Activated CD4-positive, alpha-beta T cell treated with anti-CD3 and anti-CD28 coated beads for 24 hours (primary cell): ENCODE results near the gene TEX51.

Experiments
- DNase-seq, 2 donors: peaks; one replicate each; pipeline ENCODE4 v3.0.0-alpha.2; 2020; ENCODE audit warnings: low read depth in 2 of 2

TEX51 gene

GRCh38 chr2:126893606-126894005 is 5.1 kb upstream of the TEX51 start:
- no peak for DNase-seq

DNA sequence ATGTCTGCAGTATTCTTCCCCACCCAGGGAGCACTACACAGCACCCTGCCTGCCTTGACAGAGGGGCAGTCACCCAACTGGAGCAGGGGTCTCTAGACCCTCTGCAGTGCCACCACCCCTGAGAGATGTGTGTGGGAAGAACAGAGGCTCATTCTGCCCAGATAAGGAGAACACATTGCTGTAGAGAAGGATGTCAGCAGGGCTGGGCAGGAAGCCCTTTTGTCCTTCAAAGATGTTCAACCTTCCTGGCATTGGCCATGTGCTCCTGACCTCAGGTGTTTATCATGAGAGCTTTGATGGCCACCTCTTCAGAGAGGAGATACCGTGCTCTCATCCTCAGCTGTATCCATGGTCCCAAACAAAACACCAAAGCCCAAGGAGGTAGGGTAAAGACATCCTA is 4.6 kb upstream of the TEX51 start:
- DNase-seq: no peak

DNA sequence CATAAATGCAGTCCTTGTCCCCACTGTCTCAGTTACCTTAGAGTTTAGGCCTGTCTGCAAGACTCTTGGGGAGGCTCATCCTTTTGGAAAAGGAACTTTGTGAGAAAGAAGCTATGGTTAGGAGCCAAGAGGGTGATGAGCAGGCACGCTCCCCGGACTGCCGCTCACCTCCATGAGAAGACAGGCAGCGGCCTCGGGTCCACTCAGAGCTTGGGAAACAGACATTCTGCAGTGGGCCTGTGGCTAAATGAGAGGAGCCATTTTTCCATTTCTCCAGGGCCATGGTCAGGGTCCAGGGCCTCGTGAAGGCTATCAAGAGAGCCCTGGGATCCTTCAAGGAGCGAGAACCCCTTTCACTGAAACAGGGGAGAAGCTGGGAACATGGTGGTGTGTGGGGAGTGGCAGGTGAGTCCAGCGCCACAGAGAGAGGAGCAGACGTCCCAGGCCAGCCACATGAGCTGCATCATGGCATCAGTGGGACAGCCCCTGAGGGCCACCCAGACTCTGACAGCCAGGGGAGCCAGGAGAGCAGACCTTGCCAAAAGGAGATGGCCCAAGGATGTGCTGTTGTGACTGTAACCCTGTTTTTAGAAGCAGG is 4.0 kb upstream of the TEX51 start:
- no peak for DNase-seq

- no peak for DNase-seq
Observed at GRCh38 chr2:126895336-126895735, 3.4 kb upstream of the TEX51 start.

GRCh38 chr2:126896471-126896870 is 2.2 kb upstream of the TEX51 start:
- DNase-seq: no peak

DNA sequence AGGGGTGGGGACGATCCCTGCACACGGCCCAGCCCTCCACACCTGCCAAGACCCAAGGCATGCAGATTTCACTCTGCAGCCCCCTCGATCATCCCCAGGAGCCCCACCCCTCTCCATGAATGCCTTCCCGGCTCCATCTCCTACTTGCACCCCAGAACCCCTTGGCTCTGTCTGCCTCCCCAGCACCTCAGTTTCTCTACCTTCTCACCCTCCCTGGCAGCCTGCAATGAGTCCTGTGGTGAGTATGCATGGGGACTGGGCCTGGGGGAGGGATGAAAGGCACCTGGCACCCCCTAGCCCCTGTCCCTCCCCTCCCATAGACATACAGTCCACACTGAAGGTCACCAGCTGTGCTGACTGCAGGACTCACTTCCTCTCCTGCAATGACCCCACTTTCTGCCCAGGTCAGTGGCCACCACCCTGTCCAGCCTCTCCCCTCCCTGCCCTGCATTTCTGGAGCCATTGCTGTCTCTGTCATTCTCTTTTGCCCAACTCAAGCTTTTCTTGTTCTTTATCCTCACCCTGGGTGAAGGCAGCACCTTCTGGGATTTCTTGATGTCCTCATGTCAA is 1.0 kb downstream of the TEX51 start:
- no peak for DNase-seq

DNA sequence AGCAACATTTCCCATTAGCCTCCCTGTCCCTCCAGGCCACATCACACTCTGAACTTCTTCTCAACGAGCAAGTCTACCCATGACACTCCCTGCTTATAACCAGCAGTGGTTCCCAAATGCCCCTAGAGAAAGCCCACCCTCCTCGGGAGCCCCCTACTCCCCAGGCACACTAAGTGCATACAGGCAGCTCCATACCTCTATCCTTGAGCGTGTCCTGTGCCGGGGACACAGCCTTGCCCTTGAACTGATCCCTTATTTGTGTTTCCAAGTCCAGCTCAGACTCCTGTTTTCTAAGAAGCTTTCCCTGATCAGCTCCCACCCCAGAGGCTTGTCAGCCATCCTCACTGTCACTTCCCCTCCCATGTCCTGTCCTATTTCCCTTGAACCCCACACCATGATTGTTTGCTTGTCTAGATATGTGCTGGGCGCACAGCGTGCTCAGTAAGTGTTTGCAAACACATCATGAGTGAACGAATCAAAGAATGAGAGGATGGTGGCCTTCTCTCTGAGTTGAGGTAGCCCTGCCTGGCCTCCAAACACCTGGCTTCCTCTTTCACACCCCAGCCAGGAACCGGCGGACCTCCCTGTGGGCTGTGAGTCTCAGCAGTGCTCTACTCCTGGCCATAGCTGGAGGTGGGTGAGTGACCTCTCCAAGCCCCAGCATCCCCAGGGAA is 2.1 kb downstream of the TEX51 start:
- no peak for DNase-seq

GRCh38 chr2:126901459-126901858 is 2.8 kb downstream of the TEX51 start:
- DNase-seq: no peak

GRCh38 chr2:126902152-126902835 is 3.6 kb downstream of the TEX51 start:
- DNase-seq: no peak

GRCh38 chr2:126902859-126903258 is 4.2 kb downstream of the TEX51 start:
- no peak for DNase-seq

DNA sequence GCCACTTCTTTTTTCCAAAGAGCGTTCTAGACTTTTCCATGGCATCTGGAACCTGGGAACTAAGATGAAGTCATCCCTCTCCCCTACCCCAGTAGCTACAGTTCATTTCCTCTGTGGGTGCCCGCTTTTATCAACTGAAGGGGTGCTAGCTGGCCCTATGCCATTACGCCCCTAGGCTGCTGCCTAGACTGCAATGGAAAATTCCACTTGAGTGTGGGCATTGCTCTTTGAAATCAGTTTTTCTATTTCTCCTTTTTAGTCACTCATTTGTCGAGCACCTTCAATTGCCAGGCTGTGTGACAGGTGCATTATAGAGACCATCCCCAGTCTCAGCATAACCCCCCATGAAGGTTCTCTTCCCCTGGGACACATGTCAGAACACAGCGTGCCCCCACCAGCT is 7.3 kb downstream of the TEX51 start:
- DNase-seq: no peak

DNA sequence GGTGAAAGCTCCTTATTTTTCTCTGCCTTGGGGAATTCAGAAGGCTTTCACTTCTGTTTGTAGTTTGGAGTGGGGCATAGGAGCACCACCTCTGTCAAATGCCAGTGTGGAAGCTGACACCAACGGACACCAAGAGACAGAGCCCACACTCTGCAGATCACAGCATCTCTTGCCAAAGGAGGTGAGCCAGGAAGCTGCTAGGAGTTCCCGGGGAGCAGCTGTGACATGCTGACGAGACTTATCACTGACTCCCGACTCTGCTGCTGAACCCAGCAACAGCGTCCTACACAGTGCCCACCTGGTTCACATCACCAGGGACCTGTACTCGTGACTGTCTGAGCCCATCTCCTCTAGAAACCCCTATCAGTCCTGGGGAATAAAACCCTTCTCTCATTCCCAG is 8.1 kb downstream of the TEX51 start:
- DNase-seq: no peak

GRCh38 chr2:126907671-126908070 is 9.0 kb downstream of the TEX51 start:
- no peak for DNase-seq

- no peak for DNase-seq
Observed at GRCh38 chr2:126908721-126909177, 10.1 kb downstream of the TEX51 start.

- no peak for DNase-seq
Observed at GRCh38 chr2:126909366-126909765, 10.7 kb downstream of the TEX51 start.

DNA sequence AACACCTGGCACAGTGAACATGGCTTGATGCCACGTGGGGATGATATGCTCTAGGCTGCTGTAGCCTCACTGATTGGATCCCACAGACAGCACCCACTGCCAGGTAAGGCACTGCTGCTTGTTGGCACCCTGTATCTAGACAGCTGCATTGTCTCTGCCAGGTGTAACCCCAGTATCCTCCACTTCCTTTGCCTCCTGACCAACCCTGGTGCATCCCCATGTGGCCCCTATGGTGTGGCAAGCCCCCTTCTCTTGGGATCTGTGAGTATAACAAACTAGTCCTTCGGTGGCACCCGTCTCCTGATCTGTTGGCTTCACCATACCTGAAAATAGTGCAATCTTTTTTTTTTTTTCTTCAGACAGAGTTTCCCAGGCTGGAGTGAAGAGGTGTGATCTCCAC is 11.1 kb downstream of the TEX51 start:
- DNase-seq: no peak

DNA sequence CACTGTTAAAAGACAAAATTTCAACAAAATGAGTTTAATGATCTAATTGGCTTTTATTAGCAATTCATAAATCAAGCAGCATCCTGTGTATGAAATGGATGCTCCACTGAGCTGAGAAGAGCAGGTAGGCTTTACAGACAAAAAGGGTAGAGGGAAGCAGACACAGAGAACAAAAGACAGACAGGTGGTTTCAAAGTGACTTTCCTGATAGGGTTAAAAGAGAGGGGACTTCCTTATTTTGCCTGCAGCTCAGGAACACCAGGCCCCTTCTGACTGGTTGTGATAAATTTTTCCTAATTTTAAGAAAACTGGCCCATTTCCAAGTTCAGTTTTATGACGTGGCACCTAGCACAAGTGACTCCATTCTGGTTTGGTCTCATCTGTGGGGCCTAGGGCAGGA is 11.9 kb downstream of the TEX51 start:
- no peak for DNase-seq

DNA sequence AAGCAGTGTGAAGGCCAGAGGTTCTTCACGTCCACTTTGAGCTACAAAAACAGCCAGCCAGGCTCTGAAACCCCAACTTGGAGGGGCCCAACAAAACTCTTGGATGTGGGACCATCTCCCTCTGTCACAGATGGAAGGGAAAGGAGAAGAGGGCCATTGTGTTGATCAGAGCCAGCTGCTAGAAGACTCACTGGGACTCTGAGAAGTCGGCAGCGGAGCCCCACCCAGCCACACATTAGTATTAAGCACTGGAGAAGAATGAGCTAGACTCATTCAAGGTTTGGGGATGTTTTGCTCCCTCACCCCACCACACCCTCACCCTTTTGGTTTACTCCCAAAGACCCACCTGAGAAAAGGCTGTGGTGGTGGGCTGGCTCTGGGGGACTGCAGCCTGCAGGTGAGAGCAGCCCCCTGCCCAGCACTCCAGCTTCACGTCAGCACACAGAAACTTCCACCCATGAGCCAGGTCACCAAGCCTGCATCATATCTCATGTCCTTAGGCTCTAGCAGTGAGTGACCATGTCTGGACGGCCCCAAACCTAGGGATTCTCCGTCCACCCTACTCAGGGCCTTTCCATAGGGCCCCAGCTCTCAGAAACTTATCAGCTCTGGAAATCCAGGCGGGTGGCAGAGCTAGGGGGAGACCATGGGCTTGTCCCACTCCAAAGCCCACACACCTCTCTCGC is 12.6 kb downstream of the TEX51 start:
- no peak for DNase-seq

GRCh38 chr2:126912201-126912600 is 13.5 kb downstream of the TEX51 start:
- DNase-seq: no peak

DNA sequence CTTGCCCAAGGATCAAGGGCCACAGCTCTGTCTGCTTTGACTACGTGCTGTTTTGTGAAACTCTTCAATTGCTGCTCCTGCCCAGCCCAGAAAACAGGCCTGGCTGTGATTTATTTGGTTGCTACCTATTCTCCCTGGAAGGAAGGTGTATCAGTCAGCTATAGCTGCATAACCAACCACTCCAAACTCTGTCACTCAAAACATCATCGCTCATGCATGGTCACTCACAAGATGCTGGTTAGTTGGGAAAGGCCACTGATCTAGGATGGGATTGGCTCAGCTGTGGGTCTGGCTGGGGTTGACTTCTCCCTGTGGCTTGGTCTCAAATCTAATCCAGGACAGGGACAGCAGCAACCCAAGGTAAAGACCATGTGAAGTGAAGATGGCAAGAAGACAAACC is 14.6 kb downstream of the TEX51 start:
- DNase-seq: no peak

GRCh38 chr2:126913881-126914615 is 15.4 kb downstream of the TEX51 start:
- no peak for DNase-seq
